PFSK-1 (cell line): ENCODE data around the gene EPG5.

Experiments
- FOXP2 ChIP-seq: optimal IDR thresholded peaks from 2 replicates; pipeline ENCODE3; 2011; ENCODE audit warnings: borderline replicate concordance, control low read depth, inconsistent platforms; ENCODE audit not compliant: insufficient read depth; ENCODE audit errors: extremely low read length, extremely low read depth
- POLR2AphosphoS5 ChIP-seq: IDR thresholded peaks from 2 replicates; pipeline ENCODE4 v1.6.1; 2012; ENCODE audit warnings: low read depth, mild to moderate bottlenecking, control low read depth, low read length, moderate library complexity
- REST ChIP-seq, 2 experiments: IDR thresholded peaks; 2 replicates each; pipeline versions ENCODE4 v1.6.1 to v1.8.0; 2011 to 2012; ENCODE audit warnings: low read depth in 2 of 2, low read length in 2 of 2, control low read depth in 1 of 2, inconsistent platforms in 1 of 2, mild to moderate bottlenecking in 1 of 2, moderate library complexity in 1 of 2; ENCODE audit not compliant: insufficient read depth in 1 of 2
- SIN3A ChIP-seq: IDR thresholded peaks from 2 replicates; pipeline ENCODE4 v1.6.1; 2012; ENCODE audit warnings: mild to moderate bottlenecking, low read length, moderate library complexity, borderline replicate concordance; ENCODE audit not compliant: insufficient read depth
- TAF1 ChIP-seq: IDR thresholded peaks from 2 replicates; pipeline ENCODE4 v1.6.1; 2012; ENCODE audit warnings: low read length, control low read depth, borderline replicate concordance; ENCODE audit not compliant: insufficient read depth

- TF ChIP-seq REST (IDR thresholded peaks at IDR 0.05; ENCODE audit: insufficient read depth in 1 of 2, low read depth in 2 of 2, low read length in 2 of 2), result no peak
- no peak for TF ChIP-seq SIN3A
- TF ChIP-seq POLR2AphosphoS5, result no peak
- TF ChIP-seq TAF1, result no peak
- TF ChIP-seq FOXP2, result no peak
These were observed 40.4 kb downstream of the EPG5 start for GRCh38 chr18:45926691-45927090.
